Kidney epithelial cell (primary cell): ENCODE data around the gene THSD7B. TPM values are rescaled to one million over a fixed set of nuclear protein-coding genes. Genes with fewer than 3 reads are reported as not detected.

Experiments used
- DNase-seq: peaks from one replicate; pipeline ENCODE4 v3.0.0-alpha.2; 2010; ENCODE audit warnings: low read depth
- H3K27me3 ChIP-seq: 2 replicates; pipeline ENCODE4 v1.6.0; 2011; ENCODE audit warnings: low read length; ENCODE audit not compliant: control insufficient read depth, insufficient read depth
- H3K36me3 ChIP-seq: 2 replicates; pipeline ENCODE4 v1.5.1; 2011; ENCODE audit warnings: low read length; ENCODE audit not compliant: control insufficient read depth, insufficient read depth
- H3K4me3 ChIP-seq: 2 replicates; pipeline ENCODE4 v1.5.1; 2011; ENCODE audit warnings: low read depth, mild to moderate bottlenecking, control low read depth, low read length
- CTCF ChIP-seq: IDR thresholded peaks from 2 replicates; pipeline ENCODE4 v1.5.1; 2011; ENCODE audit warnings: mild to moderate bottlenecking, moderate library complexity, low read length, control low read depth, inconsistent platforms; ENCODE audit not compliant: insufficient read depth, poor library complexity, severe bottlenecking
- total RNA-seq: library from RNA; depleted of rRNA; stranded (reverse); fragments of >200 nt; gene quantifications from 2 replicates; pipeline ENCODE4 v1.2.3, GENCODE V29; 2015

THSD7B gene
- total RNA-seq, 1 donor from 2014 or later: 0.04 TPM

DNA sequence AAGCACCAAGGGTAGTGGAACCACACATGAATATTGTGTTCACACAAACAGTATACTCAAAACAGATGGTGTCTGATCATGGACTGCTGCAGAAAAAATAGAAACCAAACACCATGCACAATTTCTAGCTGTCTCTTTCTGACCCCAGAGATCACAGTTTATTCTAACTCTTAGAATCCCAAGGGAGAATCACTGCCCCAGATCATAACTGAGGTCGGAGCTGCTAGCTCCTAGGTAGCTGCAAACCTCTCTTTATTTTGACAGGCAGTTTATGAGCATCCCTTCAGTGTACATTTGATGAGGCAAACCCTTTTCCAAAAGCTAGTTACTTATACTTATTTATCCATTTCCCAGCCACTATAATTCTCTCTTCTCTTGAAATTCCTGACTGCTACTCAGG, 759.8 kb downstream of the THSD7B start:
- TF ChIP-seq CTCF: no peak
- DNase-seq: no peak
- H3K27me3 ChIP-seq: no peaks in the 10 kb centered on the region
- H3K4me3 ChIP-seq: no peak overlapping the region
- H3K36me3 ChIP-seq: no peaks in the 10 kb centered on the region

- Histone ChIP-seq H3K36me3 (no peaks in the 10 kb centered on the region), H3K4me3 (no peak overlapping the region), H3K27me3 (no peaks in the 10 kb centered on the region)
- no peak for DNase-seq
- TF ChIP-seq CTCF: no peak
Measured at GRCh38 chr2:137525641-137526190, 760.4 kb downstream of the THSD7B start.

GRCh38 chr2:137535897-137536296, 770.6 kb downstream of the THSD7B start:
- DNase-seq: no peak
- TF ChIP-seq CTCF: no peak

DNA sequence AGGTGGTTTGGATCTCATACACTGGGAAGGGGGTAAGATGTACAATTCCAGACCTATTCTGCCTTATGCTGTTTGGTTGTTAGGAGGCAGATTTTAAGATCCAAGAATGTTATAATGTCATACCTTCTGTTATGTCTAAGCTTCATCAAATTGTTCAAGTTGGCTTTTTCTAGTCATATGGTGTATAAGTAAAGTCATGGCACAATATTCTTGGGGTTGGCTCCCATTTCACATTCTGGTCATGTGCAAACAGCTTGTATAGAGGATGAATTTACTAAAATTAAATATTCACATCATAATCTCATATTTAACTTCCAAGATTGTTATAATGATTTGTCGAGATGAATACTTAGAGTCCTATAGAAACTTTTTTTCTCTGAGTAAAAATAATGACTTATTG, 774.0 kb downstream of the THSD7B start:
- Histone ChIP-seq H3K27me3 (no peaks in the 10 kb centered on the region), H3K36me3 (no peaks in the 10 kb centered on the region), H3K4me3 (no peak overlapping the region)
- no peak for TF ChIP-seq CTCF
- DNase-seq: no peak

More at GRCh38 chr2:137535897-137536296, 770.6 kb downstream of the THSD7B start:
- Histone ChIP-seq H3K36me3 (no peaks in the 10 kb centered on the region), H3K27me3 (no peaks in the 10 kb centered on the region), H3K4me3 (no peak overlapping the region)

GRCh38 chr2:137547842-137548241, 782.5 kb downstream of the THSD7B start:
- H3K4me3 ChIP-seq: no peak overlapping the region

More at GRCh38 chr2:137547842-137548241, 782.5 kb downstream of the THSD7B start:
- Histone ChIP-seq H3K27me3 (no peaks in the 10 kb centered on the region), H3K36me3 (no peaks in the 10 kb centered on the region)
- DNase-seq: no peak
- no peak for TF ChIP-seq CTCF
